Fibroblast of lung (primary cell): ENCODE data around the gene SURF1.

ENCODE experiments used
- EZH2 ChIP-seq: IDR thresholded peaks from 2 replicates; pipeline ENCODE4 v1.5.1; 2012; ENCODE audit warnings: low read length, control low read depth, mild to moderate bottlenecking; ENCODE audit errors: missing control alignments
- TF ChIP-seq, protein P1 (sequence below), 2 donors: IDR thresholded peaks in 1 of 2; conservative IDR thresholded peaks in 1 of 2; 1 replicate in 1 of 2; 2 replicates in 1 of 2; pipeline ENCODE4 v1.5.1; 2011 to 2012; ENCODE audit warnings: low read length in 2 of 2, control low read depth in 1 of 2, inconsistent platforms in 1 of 2, low read depth in 1 of 2, mild to moderate bottlenecking in 1 of 2

DNA sequence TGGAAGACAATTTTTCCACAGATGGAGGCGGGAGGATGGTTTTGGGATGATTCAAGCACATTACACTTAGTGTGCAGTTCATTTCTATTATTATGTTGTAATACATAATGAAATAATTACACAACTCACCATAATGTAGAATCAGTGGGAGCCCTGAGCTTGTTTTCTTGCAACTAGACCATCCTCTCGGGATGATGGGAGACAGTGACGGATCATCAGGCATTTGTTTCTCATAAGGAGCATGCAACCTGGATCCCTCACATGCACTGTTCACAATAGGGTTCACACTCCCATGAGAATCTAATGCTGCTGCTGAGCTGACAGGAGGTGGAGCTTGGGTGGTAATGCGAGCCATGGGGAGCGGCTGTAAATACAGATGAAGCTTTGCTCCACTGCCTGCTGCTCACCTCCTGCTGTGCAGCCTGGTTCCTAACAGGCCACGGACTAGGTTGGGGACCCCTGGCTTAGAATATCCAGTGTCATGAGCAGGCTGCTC lies 21.5 kb upstream of the SURF1 start:
- TF ChIP-seq, protein P1, sequence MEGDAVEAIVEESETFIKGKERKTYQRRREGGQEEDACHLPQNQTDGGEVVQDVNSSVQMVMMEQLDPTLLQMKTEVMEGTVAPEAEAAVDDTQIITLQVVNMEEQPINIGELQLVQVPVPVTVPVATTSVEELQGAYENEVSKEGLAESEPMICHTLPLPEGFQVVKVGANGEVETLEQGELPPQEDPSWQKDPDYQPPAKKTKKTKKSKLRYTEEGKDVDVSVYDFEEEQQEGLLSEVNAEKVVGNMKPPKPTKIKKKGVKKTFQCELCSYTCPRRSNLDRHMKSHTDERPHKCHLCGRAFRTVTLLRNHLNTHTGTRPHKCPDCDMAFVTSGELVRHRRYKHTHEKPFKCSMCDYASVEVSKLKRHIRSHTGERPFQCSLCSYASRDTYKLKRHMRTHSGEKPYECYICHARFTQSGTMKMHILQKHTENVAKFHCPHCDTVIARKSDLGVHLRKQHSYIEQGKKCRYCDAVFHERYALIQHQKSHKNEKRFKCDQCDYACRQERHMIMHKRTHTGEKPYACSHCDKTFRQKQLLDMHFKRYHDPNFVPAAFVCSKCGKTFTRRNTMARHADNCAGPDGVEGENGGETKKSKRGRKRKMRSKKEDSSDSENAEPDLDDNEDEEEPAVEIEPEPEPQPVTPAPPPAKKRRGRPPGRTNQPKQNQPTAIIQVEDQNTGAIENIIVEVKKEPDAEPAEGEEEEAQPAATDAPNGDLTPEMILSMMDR (conservative IDR thresholded peaks at IDR 0.05 in 1 of 2, IDR thresholded peaks at IDR 0.05 in 1 of 2; ENCODE audit: low read depth in 1 of 2, low read length in 2 of 2) = no peak
- no peak for TF ChIP-seq EZH2
